ENCODE results near the gene KRTAP3-1.

GRCh38 chr17:41016578-41017215 is 7.8 kb upstream of the KRTAP3-1 start:
- TF ChIP-seq POU6F1 (CRISPR knock-in tag; IDR thresholded peaks at IDR 0.05; ENCODE audit: borderline replicate concordance, low read depth) (no peak), ESRRG (CRISPR knock-in tag; IDR thresholded peaks at IDR 0.05) (no peak), ZFP3 (CRISPR knock-in tag; IDR thresholded peaks at IDR 0.05) (no peak), BACH2 (CRISPR knock-in tag; IDR thresholded peaks at IDR 0.05; ENCODE audit: borderline replicate concordance) (no peak), SNAI2 (CRISPR knock-in tag; IDR thresholded peaks at IDR 0.05) (no peak), ZFP30 (CRISPR knock-in tag; IDR thresholded peaks at IDR 0.05) (no peak), PPARA (CRISPR knock-in tag; IDR thresholded peaks at IDR 0.05; ENCODE audit: borderline replicate concordance) (no peak), TOX (CRISPR knock-in tag; IDR thresholded peaks at IDR 0.05; ENCODE audit: borderline replicate concordance) (no peak), ZNF565 (CRISPR knock-in tag; conservative IDR thresholded peaks at IDR 0.05; ENCODE audit: low read depth) (no peak), ARNTL (CRISPR knock-in tag; IDR thresholded peaks at IDR 0.05; ENCODE audit: borderline replicate concordance, low read depth) (no peak), RARB (CRISPR knock-in tag; IDR thresholded peaks at IDR 0.05) (no peak), TCF4 (CRISPR knock-in tag; IDR thresholded peaks at IDR 0.05; ENCODE audit: borderline replicate concordance) (no peak), CREB5 (CRISPR knock-in tag; IDR thresholded peaks at IDR 0.05; ENCODE audit: low read depth) (no peak)

All from SK-N-SH treated with all-trans-retinoic acid at 6 μM for 48 hours (cell line).